SHP77 treated with DMSO at 0.1 percent for 48 hours (cell line): ENCODE measurements around the gene FURIN.
"Not testable (repeated sequence)": the region's sequence is repeated elsewhere in the genome, so short reads cannot be mapped to it uniquely, and the experiment has no call there.

Experiments
- DNase-seq: peaks from one replicate; lab custom pipeline; 2025; lab: John Stamatoyannopoulos, UW

Gene FURIN

GRCh38 chr15:90870354-90871138 lies 2.2 kb downstream of the FURIN start:
- DNase-seq, result no peak

GRCh38 chr15:90871139-90871715 lies 2.8 kb downstream of the FURIN start:
- no peak for DNase-seq

- no peak for DNase-seq
Measured at GRCh38 chr15:90871716-90872485, 3.5 kb downstream of the FURIN start.

- no peak for DNase-seq
Measured at GRCh38 chr15:90872486-90873184, 4.2 kb downstream of the FURIN start.

- DNase-seq, result no peak
Measured at GRCh38 chr15:90873488-90873997, 5.2 kb downstream of the FURIN start.

GRCh38 chr15:90873998-90874605 lies 5.7 kb downstream of the FURIN start:
- peak; percentile 81 for DNase-seq

- DNase-seq, result not testable (repeated sequence)
Measured at GRCh38 chr15:90874986-90875385, 6.6 kb downstream of the FURIN start.

- no peak for DNase-seq
Measured at GRCh38 chr15:90875549-90875981, 7.2 kb downstream of the FURIN start.

GRCh38 chr15:90876046-90876445 lies 7.7 kb downstream of the FURIN start:
- DNase-seq, result no peak

GRCh38 chr15:90876512-90877170 lies 8.3 kb downstream of the FURIN start:
- no peak for DNase-seq

GRCh38 chr15:90877315-90877714 lies 8.9 kb downstream of the FURIN start:
- DNase-seq, result no peak

- DNase-seq, result no peak
Measured at GRCh38 chr15:90877996-90878395, 9.6 kb downstream of the FURIN start.

- DNase-seq, result no peak
Measured at GRCh38 chr15:90878660-90879059, 10.3 kb downstream of the FURIN start.

- DNase-seq, result no peak
Measured at GRCh38 chr15:90879730-90880366, 11.5 kb downstream of the FURIN start.

GRCh38 chr15:90880381-90881145 lies 12.2 kb downstream of the FURIN start:
- DNase-seq, result no peak

GRCh38 chr15:90881181-90881977 lies 13.0 kb downstream of the FURIN start:
- DNase-seq, result no peak

GRCh38 chr15:90881978-90882721 lies 13.8 kb downstream of the FURIN start:
- no peak for DNase-seq
